ENCODE measurements around the gene PDE4B. TPM values are rescaled to one million over a fixed set of nuclear protein-coding genes. Genes with fewer than 3 reads are reported as not detected.
A peak's percentile ranks its signal among the peaks of the same experiment; 100 is the strongest.

The PDE4B gene
- total RNA-seq, 2 donors from 2014 or later: 4.3 to 18.0 TPM

DNA sequence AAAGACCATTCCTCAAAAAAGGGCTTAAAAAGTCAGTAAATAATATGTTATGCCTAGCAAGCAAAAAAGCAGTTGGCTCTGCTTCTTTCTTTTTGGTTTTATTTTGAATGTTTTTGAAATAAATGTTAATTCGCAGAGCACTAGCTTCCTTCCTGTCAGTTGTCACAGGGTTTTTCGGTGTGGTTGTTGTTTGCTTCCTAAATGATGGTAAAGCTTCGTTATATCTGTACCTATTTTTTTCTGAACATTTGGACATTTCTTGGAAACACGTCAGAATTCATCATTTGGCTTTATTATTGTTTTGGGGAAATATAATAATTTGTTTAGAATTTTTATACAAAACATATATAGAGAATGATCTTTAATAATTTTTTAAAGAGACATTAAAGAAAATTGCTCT is 389.3 kb downstream of the PDE4B start:
- no peak for DNase-seq
- no peaks in the 10 kb centered on the region for H3K36me3 ChIP-seq (ENCODE audit: control insufficient read depth, insufficient read depth, low read length)
- H3K4me3 Mint-ChIP-seq: no peak overlapping the region
- 88% methylated on average over 4 of the region's 4 CpGs; no CpG with 5 or more reads in 1 of the 2 experiments for WGBS, 2 experiments (ENCODE audit: insufficient coverage in 1 of 2, insufficient read length in 1 of 2)
- H3K4me3 ChIP-seq (ENCODE audit: low read length): no peak overlapping the region
- H3K4me1 ChIP-seq (ENCODE audit: control insufficient read depth, insufficient read depth, low read length): no peaks in the 10 kb centered on the region
- no peaks in the 10 kb centered on the region for H3K36me3 Mint-ChIP-seq (ENCODE audit: low read depth)
- H3K27me3 Mint-ChIP-seq (ENCODE audit: insufficient read depth): no peaks in the 10 kb centered on the region
- H3K9ac ChIP-seq (ENCODE audit: extremely low read depth, low read length, poor library complexity, severe bottlenecking): no peak overlapping the region
- H3K9me3 ChIP-seq (ENCODE audit: control insufficient read depth, low read length): no peaks in the 10 kb centered on the region
- H3K9me3 Mint-ChIP-seq: no peaks in the 10 kb centered on the region
- H3K4me1 Mint-ChIP-seq: no peaks in the 10 kb centered on the region
- TF ChIP-seq, protein P1, sequence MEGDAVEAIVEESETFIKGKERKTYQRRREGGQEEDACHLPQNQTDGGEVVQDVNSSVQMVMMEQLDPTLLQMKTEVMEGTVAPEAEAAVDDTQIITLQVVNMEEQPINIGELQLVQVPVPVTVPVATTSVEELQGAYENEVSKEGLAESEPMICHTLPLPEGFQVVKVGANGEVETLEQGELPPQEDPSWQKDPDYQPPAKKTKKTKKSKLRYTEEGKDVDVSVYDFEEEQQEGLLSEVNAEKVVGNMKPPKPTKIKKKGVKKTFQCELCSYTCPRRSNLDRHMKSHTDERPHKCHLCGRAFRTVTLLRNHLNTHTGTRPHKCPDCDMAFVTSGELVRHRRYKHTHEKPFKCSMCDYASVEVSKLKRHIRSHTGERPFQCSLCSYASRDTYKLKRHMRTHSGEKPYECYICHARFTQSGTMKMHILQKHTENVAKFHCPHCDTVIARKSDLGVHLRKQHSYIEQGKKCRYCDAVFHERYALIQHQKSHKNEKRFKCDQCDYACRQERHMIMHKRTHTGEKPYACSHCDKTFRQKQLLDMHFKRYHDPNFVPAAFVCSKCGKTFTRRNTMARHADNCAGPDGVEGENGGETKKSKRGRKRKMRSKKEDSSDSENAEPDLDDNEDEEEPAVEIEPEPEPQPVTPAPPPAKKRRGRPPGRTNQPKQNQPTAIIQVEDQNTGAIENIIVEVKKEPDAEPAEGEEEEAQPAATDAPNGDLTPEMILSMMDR (conservative IDR thresholded peaks at IDR 0.05): no peak
- no peaks in the 10 kb centered on the region for H3K27me3 ChIP-seq (ENCODE audit: control insufficient read depth, insufficient read depth, low read length, poor library complexity, severe bottlenecking)
- no peak overlapping the region for H3K27ac ChIP-seq (ENCODE audit: low read depth, low read length)
- H3K27ac Mint-ChIP-seq: no peak overlapping the region

DNA sequence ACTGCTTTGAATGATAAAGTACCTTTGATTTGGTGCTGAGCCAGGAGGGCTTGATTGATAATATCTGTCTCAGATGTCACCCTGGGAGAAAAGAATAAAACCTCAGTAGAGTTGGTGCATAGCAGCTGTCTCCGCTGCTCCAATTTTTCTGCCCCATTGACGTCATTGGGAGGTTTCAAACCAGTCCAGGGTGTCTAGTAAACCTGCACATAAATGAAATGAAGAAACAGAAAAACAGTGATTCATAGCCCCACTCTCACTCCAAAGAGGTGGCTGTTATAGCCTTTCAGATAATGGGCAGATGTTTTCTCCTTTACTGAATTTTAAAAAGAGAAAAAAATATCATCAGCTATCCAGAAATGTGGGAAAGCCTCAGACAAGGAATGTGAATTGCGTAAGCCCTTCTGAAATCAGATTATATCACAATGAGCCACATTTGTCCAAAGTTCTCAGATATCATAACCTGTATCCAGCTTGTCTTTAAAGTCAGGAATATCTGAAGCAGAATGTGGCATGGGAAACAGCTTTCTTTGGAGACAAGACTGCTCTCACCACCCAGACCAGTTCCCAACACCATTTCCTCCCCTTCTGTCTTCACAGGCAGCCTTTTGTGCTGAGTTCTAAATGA is 390.0 kb downstream of the PDE4B start:
- Mint-ChIP-seq H3K4me1 (no peaks in the 10 kb centered on the region), H3K4me3 (no peak overlapping the region), H3K27me3 (ENCODE audit: insufficient read depth) (no peaks in the 10 kb centered on the region), H3K36me3 (ENCODE audit: low read depth) (no peaks in the 10 kb centered on the region), H3K9me3 (no peaks in the 10 kb centered on the region), H3K27ac (no peak overlapping the region)
- Histone ChIP-seq H3K4me3 (ENCODE audit: low read length) (no peak overlapping the region), H3K36me3 (ENCODE audit: control insufficient read depth, insufficient read depth, low read length) (no peaks in the 10 kb centered on the region), H3K9me3 (ENCODE audit: control insufficient read depth, low read length) (no peaks in the 10 kb centered on the region), H3K4me1 (ENCODE audit: control insufficient read depth, insufficient read depth, low read length) (no peaks in the 10 kb centered on the region), H3K27me3 (ENCODE audit: control insufficient read depth, insufficient read depth, low read length, poor library complexity, severe bottlenecking) (no peaks in the 10 kb centered on the region), H3K9ac (ENCODE audit: extremely low read depth, low read length, poor library complexity, severe bottlenecking) (no peak overlapping the region), H3K27ac (ENCODE audit: low read depth, low read length) (peak overlapping the region; percentile 42)
- no peak for DNase-seq
- WGBS, 2 experiments (ENCODE audit: insufficient coverage in 1 of 2, insufficient read length in 1 of 2): 59 to 90% methylated on average over 3 of the region's 3 CpGs
- TF ChIP-seq, protein P1 (conservative IDR thresholded peaks at IDR 0.05): no peak

DNA sequence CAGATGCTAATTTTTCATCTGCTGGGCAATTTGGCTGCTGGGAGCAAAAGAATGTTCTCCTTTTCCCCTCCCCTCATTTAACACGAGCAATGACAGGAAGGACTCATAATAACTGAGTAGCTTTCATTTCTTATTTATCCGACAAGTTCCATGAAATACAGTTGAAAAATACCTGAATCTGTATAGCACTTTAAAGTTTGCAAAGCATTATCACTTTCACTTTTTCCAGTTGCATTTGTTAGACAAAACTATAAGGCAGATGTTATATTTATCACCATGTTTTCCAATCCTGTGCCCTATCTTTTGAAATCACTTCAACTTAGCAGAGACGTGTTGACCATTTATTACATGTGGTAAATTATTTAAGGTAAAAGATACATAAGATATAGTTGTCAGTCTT is 390.7 kb downstream of the PDE4B start:
- Mint-ChIP-seq H3K4me3 (no peak overlapping the region), H3K36me3 (ENCODE audit: low read depth) (no peaks in the 10 kb centered on the region), H3K27me3 (ENCODE audit: insufficient read depth) (no peaks in the 10 kb centered on the region), H3K4me1 (no peaks in the 10 kb centered on the region), H3K27ac (no peak overlapping the region), H3K9me3 (no peaks in the 10 kb centered on the region)
- no peaks in the 10 kb centered on the region for H3K36me3 ChIP-seq (ENCODE audit: control insufficient read depth, insufficient read depth, low read length)
- H3K4me3 ChIP-seq (ENCODE audit: low read length): no peak overlapping the region
- TF ChIP-seq, protein P1 (conservative IDR thresholded peaks at IDR 0.05): no peak
- no peaks in the 10 kb centered on the region for H3K27me3 ChIP-seq (ENCODE audit: control insufficient read depth, insufficient read depth, low read length, poor library complexity, severe bottlenecking)
- DNase-seq: no peak
- WGBS, 2 experiments (ENCODE audit: insufficient coverage in 1 of 2, insufficient read length in 1 of 2): 83 to 90% methylated on average over 2 to 3 of the region's 3 CpGs
- no peak overlapping the region for H3K27ac ChIP-seq (ENCODE audit: low read depth, low read length)
- no peaks in the 10 kb centered on the region for H3K4me1 ChIP-seq (ENCODE audit: control insufficient read depth, insufficient read depth, low read length)
- no peak overlapping the region for H3K9ac ChIP-seq (ENCODE audit: extremely low read depth, low read length, poor library complexity, severe bottlenecking)
- H3K9me3 ChIP-seq (ENCODE audit: control insufficient read depth, low read length): no peaks in the 10 kb centered on the region

All from endodermal cell (in vitro differentiated cells).